Right atrium auricular region (tissue), 2 donors: ENCODE measurements around the gene JPH3. TPM values are rescaled to one million over a fixed set of nuclear protein-coding genes. Genes with fewer than 3 reads are reported as not detected.

Source experiments
- DNase-seq: peaks from one replicate; pipeline ENCODE4 v3.0.0-alpha.2; 2019; ENCODE audit warnings: low spot score
- H3K27ac ChIP-seq, 2 donors: fragments of 200-600 bp; sonication (generic); 1 replicate in 1 of 2; 2 replicates in 1 of 2; pipeline ENCODE4 v1.5.1; 2016 to 2019
- H3K27me3 ChIP-seq, 2 donors: fragments of 200-600 bp; sonication (generic); one replicate each; pipeline versions ENCODE4 v1.5.1 to v1.6.0; 2017 to 2019
- H3K36me3 ChIP-seq: fragments of 200-600 bp; sonication (generic); one replicate; pipeline ENCODE4 v1.5.1; 2016
- H3K4me1 ChIP-seq, 2 donors: fragments of 200-600 bp; sonication (generic); one replicate each; pipeline versions ENCODE4 v1.5.1 to v1.6.0; 2017 to 2019
- H3K4me3 ChIP-seq, 2 donors: fragments of 200-600 bp; sonication (generic); 1 replicate in 1 of 2; 2 replicates in 1 of 2; pipeline ENCODE4 v1.5.1; 2017 to 2019; ENCODE audit warnings: mild to moderate bottlenecking in 1 of 2, moderate library complexity in 1 of 2
- H3K9me3 ChIP-seq, 2 donors: fragments of 200-600 bp; sonication (generic); one replicate each; pipeline ENCODE4 v1.5.1; 2019
- CTCF ChIP-seq, 2 donors: fragments of 200-600 bp; sonication (generic); IDR thresholded peaks; one replicate each; pipeline ENCODE4 v1.5.1; 2019; ENCODE audit warnings: antibody characterized with exemption in 2 of 2
- total RNA-seq, 2 donors: library from RNA; depleted of rRNA; stranded (reverse); fragments of >200 nt; gene quantifications; one replicate each; pipeline ENCODE4 v1.1.0, GENCODE V29; 2016

JPH3 gene
- total RNA-seq, 2 donors from 2014 or later = 0.08 to 0.11 TPM

GRCh38 chr16:87694441-87695125 is 92.3 kb downstream of the JPH3 start:
- H3K36me3 ChIP-seq = no peaks in the 10 kb centered on the region
- no peaks in the 10 kb centered on the region for H3K9me3 ChIP-seq
- no peak overlapping the region for H3K4me3 ChIP-seq
- DNase-seq = no peak
- no peak for TF ChIP-seq CTCF (IDR thresholded peaks at IDR 0.05)
- peaks cover 0 to 15% of the 10 kb centered on the region in 2 donors for H3K4me1 ChIP-seq
- H3K27ac ChIP-seq = no peak overlapping the region
- H3K27me3 ChIP-seq = no peaks in the 10 kb centered on the region

GRCh38 chr16:87695534-87695933 is 93.2 kb downstream of the JPH3 start:
- no peaks in the 10 kb centered on the region for H3K27me3 ChIP-seq
- H3K36me3 ChIP-seq = no peaks in the 10 kb centered on the region
- TF ChIP-seq CTCF (IDR thresholded peaks at IDR 0.05) = no peak
- H3K27ac ChIP-seq = no peak overlapping the region
- H3K4me3 ChIP-seq = no peak overlapping the region
- peaks cover 0 to 15% of the 10 kb centered on the region in 2 donors for H3K4me1 ChIP-seq
- no peaks in the 10 kb centered on the region for H3K9me3 ChIP-seq
- DNase-seq = no peak

GRCh38 chr16:87696726-87697125 is 94.4 kb downstream of the JPH3 start:
- Histone ChIP-seq H3K36me3 (no peaks in the 10 kb centered on the region), H3K4me3 (no peak overlapping the region), H3K27me3 (no peaks in the 10 kb centered on the region)

GRCh38 chr16:87697256-87697655 is 94.9 kb downstream of the JPH3 start:
- no peak for DNase-seq
- TF ChIP-seq CTCF (IDR thresholded peaks at IDR 0.05) = no peak
- H3K9me3 ChIP-seq = no peaks in the 10 kb centered on the region
- H3K36me3 ChIP-seq = no peaks in the 10 kb centered on the region
- H3K27me3 ChIP-seq = no peaks in the 10 kb centered on the region
- H3K27ac ChIP-seq = no peak overlapping the region
- H3K4me3 ChIP-seq = no peak overlapping the region
- peaks cover 0 to 2% of the 10 kb centered on the region in 2 donors for H3K4me1 ChIP-seq

More at GRCh38 chr16:87696726-87697125, 94.4 kb downstream of the JPH3 start:
- no peak for DNase-seq
- no peak overlapping the region for H3K27ac ChIP-seq
- no peak for TF ChIP-seq CTCF (IDR thresholded peaks at IDR 0.05)
- no peaks in the 10 kb centered on the region for H3K9me3 ChIP-seq
- H3K4me1 ChIP-seq = peaks cover 0 to 7% of the 10 kb centered on the region in 2 donors

- Histone ChIP-seq H3K36me3 (no peaks in the 10 kb centered on the region), H3K4me3 (no peak overlapping the region), H3K27me3 (no peaks in the 10 kb centered on the region), H3K27ac (no peak overlapping the region), H3K9me3 (no peaks in the 10 kb centered on the region), H3K4me1 (no peaks in the 10 kb centered on the region)
- no peak for TF ChIP-seq CTCF (IDR thresholded peaks at IDR 0.05)
- DNase-seq = no peak
Observed at GRCh38 chr16:87697792-87698191, 95.5 kb downstream of the JPH3 start.

- Histone ChIP-seq H3K4me3 (no peak overlapping the region), H3K4me1 (no peaks in the 10 kb centered on the region), H3K27ac (no peak overlapping the region), H3K27me3 (no peaks in the 10 kb centered on the region), H3K36me3 (no peaks in the 10 kb centered on the region), H3K9me3 (no peaks in the 10 kb centered on the region)
- no peak for DNase-seq
- TF ChIP-seq CTCF (IDR thresholded peaks at IDR 0.05) = no peak
Observed at GRCh38 chr16:87698241-87698640, 95.9 kb downstream of the JPH3 start.
